ENCODE results near the gene CAMTA2.

The CAMTA2 gene

DNA sequence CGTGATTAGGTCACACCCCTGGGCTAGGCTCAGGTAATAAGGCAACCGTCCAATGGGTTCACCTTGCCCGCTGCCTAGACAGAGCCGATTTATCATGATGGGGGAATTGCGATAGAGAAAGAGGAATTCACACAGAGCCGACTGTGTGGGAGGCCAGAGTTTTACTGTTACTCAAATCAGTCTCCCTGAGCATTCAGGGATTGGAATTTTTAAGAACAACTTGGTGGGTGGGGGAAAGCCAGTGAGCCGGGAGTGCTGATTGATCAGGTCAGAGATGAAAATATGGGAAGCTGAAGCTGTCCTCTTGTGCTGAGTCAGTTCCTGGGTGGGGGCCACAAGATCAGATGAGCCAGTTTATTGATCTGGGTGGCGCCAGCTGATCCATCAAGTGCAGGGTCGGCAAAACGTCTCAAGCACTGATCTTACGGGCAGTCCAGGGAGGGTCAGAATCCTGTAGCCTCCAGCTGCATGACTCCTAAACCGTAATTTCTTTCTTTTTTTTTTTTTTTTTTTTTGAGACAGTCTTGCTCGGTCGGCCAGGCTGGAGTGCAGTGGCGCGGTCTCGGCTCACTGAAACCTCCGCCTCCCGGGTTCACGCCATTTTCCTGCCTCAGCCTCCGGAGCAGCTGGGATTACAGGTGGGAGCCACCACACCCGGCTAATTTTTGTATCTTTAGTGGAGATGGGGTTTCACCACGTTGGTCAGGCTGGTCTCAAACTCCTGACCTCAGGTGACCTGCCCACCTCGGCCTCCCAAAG, 60.7 kb downstream of the CAMTA2 start:
- DNase-seq = peak; percentile 78

DNA sequence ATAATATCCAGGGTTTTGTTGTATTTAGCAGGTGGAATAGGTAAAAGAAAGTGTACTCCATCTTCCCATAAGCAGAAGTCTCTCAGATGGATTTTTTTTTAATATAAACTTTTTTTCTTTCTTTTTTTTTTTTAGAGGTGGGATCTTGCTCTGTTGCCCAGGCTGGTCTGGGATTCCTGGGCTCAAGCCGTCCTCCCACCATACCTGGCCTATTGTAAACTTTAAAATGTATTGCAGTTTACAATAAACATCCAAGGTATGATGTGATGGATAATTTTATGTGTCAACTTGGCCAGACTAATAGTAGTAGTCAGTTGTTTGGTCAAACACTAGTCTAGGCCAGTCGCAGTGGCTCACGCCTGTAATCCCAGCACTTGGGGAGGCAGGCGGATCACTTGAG, 66.2 kb downstream of the CAMTA2 start:
- DNase-seq = no peak

DNA sequence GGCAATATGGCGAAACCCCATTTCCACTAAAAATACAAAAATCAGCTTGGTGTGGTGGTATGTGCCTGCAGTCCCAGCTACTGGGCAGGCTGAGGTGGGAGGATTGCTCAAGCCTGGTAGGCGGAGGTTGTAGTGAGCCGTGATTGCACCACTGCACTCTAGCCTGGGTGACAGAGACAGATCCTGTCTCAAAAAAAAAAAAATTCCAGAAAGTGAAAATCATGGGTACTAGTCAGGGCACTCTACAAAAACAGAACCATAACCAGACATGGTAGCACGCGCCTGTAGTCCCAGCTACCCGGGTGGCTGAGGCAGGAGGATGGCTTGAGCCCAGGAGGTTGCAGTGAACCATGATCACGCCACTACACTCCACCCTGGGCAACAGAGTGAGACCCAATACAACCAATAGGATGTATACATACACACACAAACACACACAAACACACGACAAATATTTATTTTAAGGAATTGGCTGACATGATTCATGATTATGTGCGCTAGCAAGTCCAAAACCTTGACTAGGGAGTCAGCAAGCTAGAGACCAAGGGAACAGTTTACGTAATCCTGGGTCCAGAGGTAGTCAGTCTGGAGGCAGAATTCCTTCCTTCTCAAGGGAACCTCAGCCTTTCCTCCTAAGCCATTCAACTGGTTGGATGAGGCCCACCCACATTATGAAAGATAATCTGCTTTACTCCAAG, 67.0 kb downstream of the CAMTA2 start:
- peak; percentile 88 for DNase-seq

- DNase-seq = no peak
These were observed 67.9 kb downstream of the CAMTA2 start for GRCh38 chr17:4919511-4920047.
